ENCODE measurements around the gene SLC2A5. TPM values are rescaled to one million over a fixed set of nuclear protein-coding genes. Genes with fewer than 3 reads are reported as not detected.
"Not testable (repeated sequence)": the region's sequence is repeated elsewhere in the genome, so short reads cannot be mapped to it uniquely, and the experiment has no call there.

Gene SLC2A5
- total RNA-seq, 2 donors from 2014 or later = not detected

DNA sequence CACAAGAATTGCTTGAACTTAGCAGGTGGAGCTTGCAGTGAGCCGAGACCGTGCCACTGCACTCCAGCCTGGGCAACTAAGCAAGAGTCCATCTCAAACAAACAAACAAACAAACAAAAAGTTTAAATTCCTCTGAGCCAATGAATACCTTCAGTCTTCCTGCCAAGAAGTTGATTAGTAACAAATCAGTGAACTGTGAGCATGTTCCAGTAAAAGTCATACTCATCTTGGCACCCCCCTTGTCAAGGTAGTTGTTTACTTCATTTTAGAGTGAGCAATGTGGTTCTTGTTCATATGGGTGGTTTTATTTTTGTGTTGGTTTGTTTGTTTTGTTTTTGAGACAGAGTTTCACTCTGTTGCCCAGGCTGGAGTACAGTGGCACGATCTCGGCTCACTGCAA, 25.2 kb downstream of the SLC2A5 start:
- H3K36me3 Mint-ChIP-seq = no peaks in the 10 kb centered on the region
- ATAC-seq (no peak), DNase-seq (ENCODE audit: low spot score) (no peak)
- H3K27ac Mint-ChIP-seq = no peak overlapping the region
- no peaks in the 10 kb centered on the region for H3K27me3 Mint-ChIP-seq
- H3K4me1 Mint-ChIP-seq (ENCODE audit: low read depth in 2 of 2) = no peaks in the 10 kb centered on the region
- H3K4me3 Mint-ChIP-seq = no peak overlapping the region
- no peaks in the 10 kb centered on the region for H3K9me3 Mint-ChIP-seq

- Mint-ChIP-seq H3K27ac (no peak overlapping the region), H3K27me3 (no peaks in the 10 kb centered on the region), H3K9me3 (no peaks in the 10 kb centered on the region), H3K4me1 (ENCODE audit: low read depth in 2 of 2) (no peaks in the 10 kb centered on the region), H3K36me3 (no peaks in the 10 kb centered on the region), H3K4me3 (no peak overlapping the region)
- ATAC-seq = peak in 1 of 2 donors; percentile 7
- DNase-seq (ENCODE audit: low spot score) = no peak
Measured at GRCh38 chr1:9042272-9042671, 27.2 kb downstream of the SLC2A5 start.

GRCh38 chr1:9041116-9041779, 28.2 kb downstream of the SLC2A5 start:
- H3K4me1 Mint-ChIP-seq (ENCODE audit: low read depth in 2 of 2) = no peaks in the 10 kb centered on the region
- H3K27me3 Mint-ChIP-seq = no peaks in the 10 kb centered on the region
- DNase-seq (ENCODE audit: low spot score) = no peak
- H3K4me3 Mint-ChIP-seq = no peak overlapping the region
- no peaks in the 10 kb centered on the region for H3K9me3 Mint-ChIP-seq
- no peaks in the 10 kb centered on the region for H3K36me3 Mint-ChIP-seq
- H3K27ac Mint-ChIP-seq = no peak overlapping the region
- ATAC-seq = peak in 1 of 2 donors; percentile 5

- DNase-seq (ENCODE audit: low spot score) = no peak
- no peak for ATAC-seq
- Mint-ChIP-seq H3K36me3 (peaks cover 4% of the 10 kb centered on the region), H3K27me3 (peaks cover 0 to 1% of the 10 kb centered on the region in 2 donors), H3K4me1 (ENCODE audit: low read depth in 2 of 2) (no peaks in the 10 kb centered on the region), H3K4me3 (no peak overlapping the region), H3K9me3 (no peaks in the 10 kb centered on the region), H3K27ac (no peak overlapping the region)
Measured at GRCh38 chr1:9040659-9041030, 28.8 kb downstream of the SLC2A5 start.

- H3K4me1 Mint-ChIP-seq (ENCODE audit: low read depth in 2 of 2) = no peaks in the 10 kb centered on the region
- ATAC-seq (no peak), DNase-seq (ENCODE audit: low spot score) (no peak)
- H3K36me3 Mint-ChIP-seq = peaks cover 9% of the 10 kb centered on the region
- H3K27me3 Mint-ChIP-seq = peaks cover 0 to 6% of the 10 kb centered on the region in 2 donors
- H3K4me3 Mint-ChIP-seq = no peak overlapping the region
- H3K27ac Mint-ChIP-seq = no peak overlapping the region
- peaks cover 4% of the 10 kb centered on the region for H3K9me3 Mint-ChIP-seq
Measured at GRCh38 chr1:9039761-9040658, 29.4 kb downstream of the SLC2A5 start.

GRCh38 chr1:9038881-9039760, 30.3 kb downstream of the SLC2A5 start:
- ATAC-seq = peak; percentile 4 to 22
- Mint-ChIP-seq H3K4me3 (no peak overlapping the region), H3K27ac (no peak overlapping the region), H3K27me3 (peaks cover 4 to 14% of the 10 kb centered on the region in 2 donors), H3K36me3 (peaks cover 14% of the 10 kb centered on the region), H3K4me1 (ENCODE audit: low read depth in 2 of 2) (no peaks in the 10 kb centered on the region), H3K9me3 (peaks cover 9% of the 10 kb centered on the region)
- no peak for DNase-seq (ENCODE audit: low spot score)

DNA sequence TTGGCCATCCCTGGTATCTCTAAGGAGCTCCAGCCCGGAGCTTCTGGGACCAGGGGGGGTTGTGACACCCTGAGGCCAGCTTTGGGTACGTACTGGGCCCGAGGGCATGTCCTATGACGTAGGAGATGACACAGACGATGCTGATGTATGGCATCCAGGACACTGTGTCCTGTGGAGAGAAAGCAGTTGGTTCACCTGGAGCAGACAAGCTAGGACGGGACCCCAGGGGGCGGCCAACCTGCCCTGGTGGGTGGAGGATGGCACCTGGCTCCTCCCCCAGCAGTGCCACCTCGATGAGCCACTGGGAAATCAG, 31.1 kb downstream of the SLC2A5 start:
- no peak for ATAC-seq
- H3K4me1 Mint-ChIP-seq (ENCODE audit: low read depth in 2 of 2) = no peaks in the 10 kb centered on the region

GRCh38 chr1:9037476-9038337, 31.7 kb downstream of the SLC2A5 start:
- no peak overlapping the region for H3K4me3 Mint-ChIP-seq
- DNase-seq (ENCODE audit: low spot score) = no peak
- no peak overlapping the region for H3K27ac Mint-ChIP-seq
- no peak for ATAC-seq
- peaks cover 14% of the 10 kb centered on the region for H3K36me3 Mint-ChIP-seq
- no peaks in the 10 kb centered on the region for H3K4me1 Mint-ChIP-seq (ENCODE audit: low read depth in 2 of 2)
- peaks cover 7 to 19% of the 10 kb centered on the region in 2 donors for H3K27me3 Mint-ChIP-seq
- peaks cover 12% of the 10 kb centered on the region for H3K9me3 Mint-ChIP-seq

More for the DNA sequence above, 31.1 kb downstream of the SLC2A5 start:
- Mint-ChIP-seq H3K4me3 (no peak overlapping the region), H3K36me3 (peaks cover 14% of the 10 kb centered on the region), H3K27ac (no peak overlapping the region), H3K27me3 (peaks cover 7 to 19% of the 10 kb centered on the region in 2 donors), H3K9me3 (peaks cover 12% of the 10 kb centered on the region)
- DNase-seq (ENCODE audit: low spot score) = no peak

DNA sequence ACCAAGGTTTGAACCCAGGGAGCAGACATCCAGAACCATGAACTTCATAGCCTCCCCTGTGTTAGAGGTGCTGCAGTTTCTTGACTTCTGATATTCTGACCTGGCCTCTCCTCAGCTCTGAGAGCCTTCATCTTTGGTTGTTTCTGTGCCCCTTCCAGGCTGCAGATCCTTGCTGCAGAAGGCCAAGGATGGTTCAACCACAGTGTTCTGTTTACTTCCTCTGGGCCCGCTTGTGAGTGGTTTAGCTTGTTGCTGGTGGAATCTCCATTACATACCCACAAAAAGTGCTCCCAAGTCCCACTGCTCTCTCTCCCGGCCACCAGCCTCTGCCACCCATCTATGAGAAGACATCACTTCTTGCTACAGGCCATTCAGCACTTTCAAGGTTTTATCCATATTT, 34.2 kb downstream of the SLC2A5 start:
- Mint-ChIP-seq H3K36me3 (peaks cover 14% of the 10 kb centered on the region), H3K4me1 (ENCODE audit: low read depth in 2 of 2) (no peaks in the 10 kb centered on the region), H3K9me3 (peaks cover 12% of the 10 kb centered on the region), H3K27ac (no peak overlapping the region), H3K27me3 (peaks cover 7 to 19% of the 10 kb centered on the region in 2 donors), H3K4me3 (no peak overlapping the region)
- ATAC-seq (no peak), DNase-seq (ENCODE audit: low spot score) (no peak)

GRCh38 chr1:9033363-9033762, 36.1 kb downstream of the SLC2A5 start:
- Mint-ChIP-seq H3K27ac (no peak overlapping the region), H3K9me3 (peaks cover 12% of the 10 kb centered on the region), H3K36me3 (peaks cover 14% of the 10 kb centered on the region), H3K4me3 (no peak overlapping the region), H3K4me1 (ENCODE audit: low read depth in 2 of 2) (no peaks in the 10 kb centered on the region), H3K27me3 (peaks cover 9 to 19% of the 10 kb centered on the region in 2 donors)
- ATAC-seq = no peak
- no peak for DNase-seq (ENCODE audit: low spot score)

DNA sequence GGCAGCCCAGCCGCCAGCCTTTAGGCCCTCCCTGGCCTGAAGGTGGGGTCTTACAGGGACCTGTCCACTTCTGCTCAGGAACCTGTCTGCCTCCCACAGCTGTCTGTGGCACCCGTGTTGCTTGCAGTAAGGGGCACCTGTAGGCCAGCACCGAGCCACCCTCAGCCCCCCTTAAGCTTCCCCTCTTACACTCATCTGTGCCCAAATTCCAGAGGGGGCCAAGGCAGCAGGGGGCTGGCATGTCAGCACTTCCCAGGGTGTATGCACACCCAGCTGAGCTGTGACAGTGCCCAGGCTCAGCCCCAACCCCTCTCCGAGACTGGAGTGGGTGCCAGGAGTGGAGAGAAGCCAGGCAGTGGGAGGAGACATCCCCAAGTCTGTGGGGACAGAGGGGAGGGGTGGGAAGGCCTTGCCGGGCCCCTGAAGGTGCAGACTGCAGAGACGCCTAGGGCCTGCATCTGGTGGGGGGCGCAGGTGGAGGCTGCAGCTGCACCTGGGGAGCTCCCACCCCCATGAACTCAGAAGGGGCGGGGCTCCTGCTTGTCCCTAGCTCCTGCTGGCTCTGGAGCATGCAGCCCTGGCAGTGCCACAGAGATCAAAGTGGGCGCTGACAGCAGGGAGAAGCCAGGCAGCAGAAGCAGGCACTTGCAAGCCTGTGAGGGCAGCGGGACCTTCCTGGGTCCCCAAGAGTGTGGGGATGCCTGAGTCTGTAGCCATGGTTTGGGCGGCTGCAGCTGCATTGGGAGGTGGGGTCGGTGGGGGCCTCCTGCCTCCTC, 37.8 kb downstream of the SLC2A5 start:
- H3K27ac Mint-ChIP-seq = no peak overlapping the region
- no peaks in the 10 kb centered on the region for H3K4me1 Mint-ChIP-seq (ENCODE audit: low read depth in 2 of 2)
- H3K27me3 Mint-ChIP-seq = peaks cover 9 to 19% of the 10 kb centered on the region in 2 donors
- peaks cover 12% of the 10 kb centered on the region for H3K9me3 Mint-ChIP-seq
- peak; percentile 56 for DNase-seq (ENCODE audit: low spot score)
- peaks cover 14% of the 10 kb centered on the region for H3K36me3 Mint-ChIP-seq
- ATAC-seq = peak; percentile 21 to 43
- no peak overlapping the region for H3K4me3 Mint-ChIP-seq

- DNase-seq (ENCODE audit: low spot score); H3K4me1 Mint-ChIP-seq (ENCODE audit: low read depth in 2 of 2); H3K4me3 Mint-ChIP-seq; ATAC-seq; H3K27ac Mint-ChIP-seq: not testable (repeated sequence)
- peaks cover 14% of the 10 kb centered on the region for H3K36me3 Mint-ChIP-seq
- peaks cover 12% of the 10 kb centered on the region for H3K9me3 Mint-ChIP-seq
- H3K27me3 Mint-ChIP-seq = peaks cover 12 to 19% of the 10 kb centered on the region in 2 donors
Measured at GRCh38 chr1:9031077-9031476, 38.4 kb downstream of the SLC2A5 start.

Measured in natural killer cell treated with Interleukin-12 subunit alpha and Interleukin-12 subunit beta and Interleukin-15 and Interleukin-18, amount 100 ng/mL, for 72 hours (primary cell).